ENCODE measurements around the gene MARCHF2. TPM values are rescaled to one million over a fixed set of nuclear protein-coding genes. Genes with fewer than 3 reads are reported as not detected.
A peak's percentile ranks its signal among the peaks of the same experiment; 100 is the strongest.

The MARCHF2 gene
- total and polyA plus RNA-seq, 9 of the 15 experiments (the other 6 are each of a cell fraction or from before 2014, with no cell fraction given) = 0.39 to 6.4 (median 2.2) TPM

- TF ChIP-seq PKNOX1 (IDR thresholded peaks at IDR 0.05) = peak; percentile 33; the same call in 1 of the 2 replicates
- no peak for TF ChIP-seq TCF7 (IDR thresholded peaks at IDR 0.05; ENCODE audit: borderline replicate concordance)
- TF ChIP-seq ZNF23 (CRISPR knock-in tag; IDR thresholded peaks at IDR 0.05) = no peak
- no peak for TF ChIP-seq ZNF408 (CRISPR knock-in tag; IDR thresholded peaks at IDR 0.05; ENCODE audit: low read depth)
- TF ChIP-seq OTX1 (CRISPR knock-in tag; IDR thresholded peaks at IDR 0.05) = no peak
- TF ChIP-seq NCOR1 (IDR thresholded peaks at IDR 0.05) = peak; percentile 67
- TF ChIP-seq KDM5B (IDR thresholded peaks at IDR 0.05; ENCODE audit: insufficient replicate concordance, low read depth, low read length) = peak; percentile 48
- TF ChIP-seq EP300 (IDR thresholded peaks at IDR 0.05; ENCODE audit: low read length) = peak; percentile 56; the same call in 1 of the 2 replicates
- TF ChIP-seq STAT5A (IDR thresholded peaks at IDR 0.05; ENCODE audit: borderline replicate concordance, low read length) = peak; percentile 33; the same call in 1 of the 2 replicates
- TF ChIP-seq POLR2AphosphoS5 (IDR thresholded peaks at IDR 0.05; ENCODE audit: control insufficient read depth, insufficient read depth, low read depth, low read length) = 0 out of 2 replicates have a peak, but pooled peaks have one; percentile 31
- TF ChIP-seq RBM34 (IDR thresholded peaks at IDR 0.05; ENCODE audit: borderline replicate concordance, insufficient read depth, low read length) = no peak
- peak; percentile 95 for TF ChIP-seq BCOR (IDR thresholded peaks at IDR 0.05)
- no peak for TF ChIP-seq CTCFL (IDR thresholded peaks at IDR 0.05; ENCODE audit: borderline replicate concordance, insufficient read depth, low read depth, low read length, poor library complexity, severe bottlenecking)
- TF ChIP-seq CTBP1 (IDR thresholded peaks at IDR 0.05; ENCODE audit: borderline replicate concordance) = no peak; the same call in none of the 2 replicates
- TF ChIP-seq NR4A1 (CRISPR knock-in tag; IDR thresholded peaks at IDR 0.05) = no peak
- no peak for TF ChIP-seq NR4A1 (tag; IDR thresholded peaks at IDR 0.05)
- no peak for TF ChIP-seq ZNF431 (CRISPR knock-in tag; IDR thresholded peaks at IDR 0.05)
- TF ChIP-seq STAT6 (CRISPR knock-in tag; IDR thresholded peaks at IDR 0.05) = no peak
- TF ChIP-seq XRCC4 (IDR thresholded peaks at IDR 0.05; ENCODE audit: extremely low read depth, insufficient read depth, insufficient read length) = no peak
- peak; percentile 39; the same call in 1 of the 2 replicates for TF ChIP-seq RB1 (IDR thresholded peaks at IDR 0.05; ENCODE audit: low read depth)
- TF ChIP-seq ARNT (IDR thresholded peaks at IDR 0.05) = peak; percentile 58 to 77; a peak in 3 of 4 replicates
Measured at GRCh38 chr19:8371011-8371804, 41.9 kb upstream of the MARCHF2 start (continued).
